H9 (cell line): Measurements from ENCODE around the gene C20orf144. TPM values are rescaled to one million over a fixed set of nuclear protein-coding genes. Genes with fewer than 3 reads are reported as not detected.
"Not testable (repeated sequence)": the region's sequence is repeated elsewhere in the genome, so short reads cannot be mapped to it uniquely, and the experiment has no call there.

ENCODE experiments used
- DNase-seq: peaks from one replicate; pipeline ENCODE4 v3.0.0-alpha.2; 2017
- H2AFZ ChIP-seq: one replicate; pipeline ENCODE4 v1.6.1; 2013; ENCODE audit warnings: mild to moderate bottlenecking, low read length, control low read depth, moderate library complexity
- H2AK5ac ChIP-seq: 2 replicates; pipeline ENCODE4 v1.6.1; 2013; ENCODE audit warnings: low read length, control low read depth, mixed read lengths; ENCODE audit not compliant: insufficient read length
- H2BK120ac ChIP-seq: one replicate; pipeline ENCODE4 v1.6.1; 2013; ENCODE audit warnings: low read depth, mild to moderate bottlenecking, low read length, control low read depth, inconsistent platforms; ENCODE audit not compliant: poor library complexity, severe bottlenecking
- H2BK12ac ChIP-seq: 2 replicates; pipeline ENCODE4 v1.6.1; 2013; ENCODE audit warnings: low read length, control low read depth, mixed read lengths, low read depth; ENCODE audit not compliant: insufficient read length
- H2BK15ac ChIP-seq: 2 replicates; pipeline ENCODE4 v1.6.1; 2013; ENCODE audit warnings: low read depth, low read length, control low read depth
- H2BK20ac ChIP-seq: one replicate; pipeline ENCODE4 v1.6.1; 2013; ENCODE audit warnings: low read depth, mild to moderate bottlenecking, low read length, control low read depth, inconsistent platforms; ENCODE audit not compliant: poor library complexity, severe bottlenecking
- H2BK5ac ChIP-seq: 2 replicates; pipeline ENCODE4 v1.6.1; 2013; ENCODE audit warnings: low read length, control low read depth, mixed read lengths; ENCODE audit not compliant: insufficient read length
- H3K14ac ChIP-seq: 2 replicates; pipeline ENCODE4 v1.6.1; 2013; ENCODE audit warnings: low read length, control low read depth; ENCODE audit not compliant: insufficient read depth
- H3K18ac ChIP-seq: 2 replicates; pipeline ENCODE4 v1.6.1; 2013; ENCODE audit warnings: low read depth, mild to moderate bottlenecking, mixed read lengths, low read length, control low read depth; ENCODE audit not compliant: insufficient read length
- H3K23ac ChIP-seq: 2 replicates; pipeline ENCODE4 v1.6.1; 2013; ENCODE audit warnings: low read length, control low read depth, mixed read lengths, low read depth; ENCODE audit not compliant: insufficient read length
- H3K23me2 ChIP-seq: 2 replicates; pipeline ENCODE4 v1.6.1; 2013; ENCODE audit warnings: low read depth, mild to moderate bottlenecking, mixed read lengths, low read length, control low read depth; ENCODE audit not compliant: insufficient read length, poor library complexity, severe bottlenecking
- H3K27ac ChIP-seq: 2 replicates; pipeline ENCODE4 v1.5.1; 2013; ENCODE audit warnings: low read length, control low read depth, mixed read lengths, low read depth; ENCODE audit not compliant: insufficient read length
- H3K27me3 ChIP-seq: 2 replicates; pipeline ENCODE4 v1.6.1; 2013; ENCODE audit warnings: low read length, control low read depth, inconsistent platforms; ENCODE audit not compliant: insufficient read depth
- H3K4ac ChIP-seq: 2 replicates; pipeline ENCODE4 v1.6.1; 2013; ENCODE audit warnings: low read depth, mild to moderate bottlenecking, control low read depth, inconsistent platforms, low read length, moderate library complexity
- H3K4me1 ChIP-seq: 2 replicates; pipeline ENCODE4 v1.6.1; 2013; ENCODE audit warnings: low read length, control low read depth, inconsistent platforms; ENCODE audit not compliant: insufficient read depth
- H3K4me2 ChIP-seq: 2 replicates; pipeline ENCODE4 v1.6.1; 2013; ENCODE audit warnings: low read length, control low read depth, mixed read lengths; ENCODE audit not compliant: insufficient read length, insufficient read depth
- H3K56ac ChIP-seq: 2 replicates; pipeline ENCODE4 v1.6.1; 2013; ENCODE audit warnings: low read depth, mild to moderate bottlenecking, mixed read lengths, low read length, control low read depth; ENCODE audit not compliant: insufficient read length
- H3K79me1 ChIP-seq: 2 replicates; pipeline ENCODE4 v1.6.1; 2013; ENCODE audit warnings: low read depth, mild to moderate bottlenecking, moderate library complexity, low read length, control low read depth, inconsistent platforms; ENCODE audit not compliant: insufficient read depth, poor library complexity, severe bottlenecking
- H3K79me2 ChIP-seq: 2 replicates; pipeline ENCODE4 v1.6.1; 2013; ENCODE audit warnings: low read length, control low read depth, inconsistent platforms; ENCODE audit not compliant: insufficient read depth
- H3K9ac ChIP-seq: 2 replicates; pipeline ENCODE4 v1.6.1; 2013; ENCODE audit warnings: low read length, control low read depth, mixed read lengths; ENCODE audit not compliant: insufficient read length; ENCODE audit errors: extremely low read depth
- H3K9me3 ChIP-seq: one replicate; pipeline ENCODE4 v1.6.1; 2013; ENCODE audit warnings: low read depth, low read length, inconsistent platforms; ENCODE audit not compliant: control insufficient read depth
- H3T11ph ChIP-seq: one replicate; pipeline ENCODE4 v1.6.1; 2013; ENCODE audit warnings: mild to moderate bottlenecking, low read length, control low read depth, inconsistent platforms
- H4K20me1 ChIP-seq: one replicate; pipeline ENCODE4 v1.6.1; 2013; ENCODE audit not compliant: control insufficient read depth, insufficient read length, insufficient read depth
- H4K5ac ChIP-seq: 2 replicates; pipeline ENCODE4 v1.6.1; 2013; ENCODE audit warnings: low read depth, mild to moderate bottlenecking, mixed read lengths, low read length, control low read depth; ENCODE audit not compliant: insufficient read length
- H4K8ac ChIP-seq: replicated peaks from 2 replicates; pipeline ENCODE4 v1.6.1; 2013; ENCODE audit warnings: low read length, control low read depth, mixed read lengths, low read depth; ENCODE audit not compliant: insufficient read length
- H4K91ac ChIP-seq: 2 replicates; pipeline ENCODE4 v1.6.1; 2013; ENCODE audit warnings: low read depth, mild to moderate bottlenecking, moderate library complexity, mixed read lengths, low read length, control low read depth; ENCODE audit not compliant: insufficient read length
- H3K27ac Mint-ChIP-seq, 3 experiments: 2 replicates in 2 of 3; 3 replicates in 1 of 3; pipeline ENCODE4 v1.8.0; 2020 to 2021; ENCODE audit warnings: mixed read lengths in 3 of 3, mild to moderate bottlenecking in 1 of 3, moderate library complexity in 1 of 3
- H3K27me3 Mint-ChIP-seq: 2 replicates; pipeline ENCODE4 v1.8.0; 2021; ENCODE audit warnings: low read depth, mild to moderate bottlenecking, moderate library complexity, mixed read lengths
- H3K36me3 Mint-ChIP-seq, 3 experiments: 2 replicates in 2 of 3; 3 replicates in 1 of 3; pipeline ENCODE4 v1.8.0; 2020 to 2021; ENCODE audit warnings: low read depth in 3 of 3, mixed read lengths in 3 of 3; ENCODE audit not compliant: insufficient read depth in 1 of 3
- H3K4me1 Mint-ChIP-seq, 2 experiments: 2 replicates each; pipeline ENCODE4 v1.8.0; 2020; ENCODE audit warnings: mixed read lengths in 2 of 2
- H3K4me3 Mint-ChIP-seq, 2 experiments: 2 replicates in 1 of 2; 3 replicates in 1 of 2; pipeline ENCODE4 v1.8.0; 2020 to 2021; ENCODE audit warnings: mild to moderate bottlenecking in 2 of 2, mixed read lengths in 2 of 2, moderate library complexity in 1 of 2
- H3K9me3 Mint-ChIP-seq, 2 experiments: 2 replicates in 1 of 2; 3 replicates in 1 of 2; pipeline ENCODE4 v1.8.0; 2020; ENCODE audit warnings: mild to moderate bottlenecking in 2 of 2, mixed read lengths in 2 of 2, moderate library complexity in 1 of 2
- WGBS: extraction: QIAGEN DNeasy Blood & Tissue Kit; methylation state at CpG from one replicate; pipeline ENCODE4 v1.1.7; 2013; ENCODE audit warnings: missing lambda C conversion rate, low lambda C conversion rate, mixed read lengths; ENCODE audit not compliant: insufficient read length; ENCODE audit errors: extremely low coverage; 5-methylcytosine and 5-hydroxymethylcytosine counted together
- total RNA-seq: library from RNA; stranded (reverse); gene quantifications from 2 replicates; pipeline ENCODE4 v1.2.1, GENCODE V29; 2021

The C20orf144 gene
- total RNA-seq, 1 experiment from 2014 or later, result 0.26 TPM

GRCh38 chr20:33700696-33701441 is 38.7 kb downstream of the C20orf144 start:
- peaks cover 10 to 27% (median 14%) of the 10 kb centered on the region in 3 experiments for H3K36me3 Mint-ChIP-seq
- not testable (repeated sequence) for H3K18ac ChIP-seq, H3K14ac ChIP-seq, H4K20me1 ChIP-seq, H3K27ac ChIP-seq, H4K8ac ChIP-seq, H4K5ac ChIP-seq, H3K4me3 Mint-ChIP-seq, H3K9me3 ChIP-seq, H3K23ac ChIP-seq, H2AFZ ChIP-seq, H3K27ac Mint-ChIP-seq, H2BK15ac ChIP-seq, H2BK12ac ChIP-seq, H3K9ac ChIP-seq, H3K4ac ChIP-seq, H3K4me2 ChIP-seq, H2AK5ac ChIP-seq, H2BK20ac ChIP-seq, H3K4me1 Mint-ChIP-seq, H2BK5ac ChIP-seq, H3K79me1 ChIP-seq, H3K79me2 ChIP-seq, DNase-seq, H3T11ph ChIP-seq, H4K91ac ChIP-seq, H2BK120ac ChIP-seq, H3K4me1 ChIP-seq, H3K56ac ChIP-seq, H3K23me2 ChIP-seq, H3K27me3 ChIP-seq
- WGBS, result no CpG with 5 or more reads among the region's 45 CpGs
- peaks cover 16% of the 10 kb centered on the region for H3K27me3 Mint-ChIP-seq
- peaks cover 26 to 36% of the 10 kb centered on the region in 2 experiments for H3K9me3 Mint-ChIP-seq
